IPS-18c (cell line): ENCODE measurements around the gene ADAMTS2.

Source experiments
- H3K4me3 ChIP-seq: 2 replicates; pipeline ENCODE4 v1.7.0; 2013; ENCODE audit warnings: low read depth, mild to moderate bottlenecking, low read length, moderate library complexity; ENCODE audit not compliant: insufficient read depth
- H3K9me3 ChIP-seq: one replicate; pipeline ENCODE4 v1.6.1; 2013; ENCODE audit warnings: mild to moderate bottlenecking, low read length, moderate library complexity; ENCODE audit not compliant: control insufficient read depth, insufficient read depth

ADAMTS2 gene

GRCh38 chr5:179269781-179270543 lies 75.3 kb downstream of the ADAMTS2 start:
- Histone ChIP-seq H3K4me3 (no peak overlapping the region), H3K9me3 (no peaks in the 10 kb centered on the region)

DNA sequence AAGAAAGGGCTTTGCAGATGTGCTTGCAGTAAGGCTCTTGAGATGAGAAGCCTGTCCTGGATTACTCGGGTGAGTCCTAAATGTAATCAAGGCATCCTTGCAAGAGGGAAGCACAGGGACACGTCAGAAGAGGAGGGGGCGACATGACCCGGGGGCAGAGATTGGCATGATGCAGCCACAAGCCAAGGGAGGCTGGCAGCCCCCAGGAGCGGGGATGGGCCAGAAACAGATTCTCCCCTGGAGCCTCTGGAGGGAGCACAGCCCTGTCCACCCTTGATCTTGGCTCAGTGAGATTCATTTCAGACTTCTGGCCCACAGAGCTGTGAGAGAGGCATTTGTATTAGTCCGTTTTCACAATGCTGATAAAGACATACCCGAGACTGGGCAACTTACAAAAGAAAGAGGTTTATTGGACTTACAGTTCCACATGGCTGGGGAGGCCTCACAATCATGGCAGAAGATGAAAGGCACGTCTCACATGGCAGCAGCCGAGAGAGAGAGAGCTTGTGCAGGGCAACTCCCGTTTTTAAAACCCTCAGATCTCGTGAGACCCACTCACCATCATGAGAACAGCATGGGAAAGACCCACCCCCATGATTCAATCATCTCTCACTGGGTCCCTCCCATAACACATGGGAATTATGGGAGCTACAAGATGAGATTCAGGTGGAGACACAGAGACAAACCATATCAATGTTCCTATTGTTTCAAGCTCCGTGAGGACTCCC lies 76.1 kb downstream of the ADAMTS2 start:
- no peaks in the 10 kb centered on the region for H3K9me3 ChIP-seq
- H3K4me3 ChIP-seq, result no peak overlapping the region

- H3K4me3 ChIP-seq, result no peak overlapping the region
- H3K9me3 ChIP-seq, result no peaks in the 10 kb centered on the region
Observed at GRCh38 chr5:179268399-179268952, 76.8 kb downstream of the ADAMTS2 start.

GRCh38 chr5:179267671-179268083 lies 77.6 kb downstream of the ADAMTS2 start:
- no peaks in the 10 kb centered on the region for H3K9me3 ChIP-seq

GRCh38 chr5:179267071-179267670 lies 78.1 kb downstream of the ADAMTS2 start:
- no peak overlapping the region for H3K4me3 ChIP-seq
- H3K9me3 ChIP-seq, result no peaks in the 10 kb centered on the region

More at GRCh38 chr5:179267671-179268083, 77.6 kb downstream of the ADAMTS2 start:
- H3K4me3 ChIP-seq, result no peak overlapping the region

GRCh38 chr5:179266291-179267070 lies 78.8 kb downstream of the ADAMTS2 start:
- Histone ChIP-seq H3K4me3 (no peak overlapping the region), H3K9me3 (no peaks in the 10 kb centered on the region)

GRCh38 chr5:179265514-179266290 lies 79.6 kb downstream of the ADAMTS2 start:
- Histone ChIP-seq H3K9me3 (no peaks in the 10 kb centered on the region), H3K4me3 (no peak overlapping the region)

GRCh38 chr5:179264783-179265513 lies 80.3 kb downstream of the ADAMTS2 start:
- no peak overlapping the region for H3K4me3 ChIP-seq
- no peaks in the 10 kb centered on the region for H3K9me3 ChIP-seq

- H3K9me3 ChIP-seq, result no peaks in the 10 kb centered on the region
- H3K4me3 ChIP-seq, result no peak overlapping the region
Observed at GRCh38 chr5:179264053-179264782, 81.0 kb downstream of the ADAMTS2 start.

DNA sequence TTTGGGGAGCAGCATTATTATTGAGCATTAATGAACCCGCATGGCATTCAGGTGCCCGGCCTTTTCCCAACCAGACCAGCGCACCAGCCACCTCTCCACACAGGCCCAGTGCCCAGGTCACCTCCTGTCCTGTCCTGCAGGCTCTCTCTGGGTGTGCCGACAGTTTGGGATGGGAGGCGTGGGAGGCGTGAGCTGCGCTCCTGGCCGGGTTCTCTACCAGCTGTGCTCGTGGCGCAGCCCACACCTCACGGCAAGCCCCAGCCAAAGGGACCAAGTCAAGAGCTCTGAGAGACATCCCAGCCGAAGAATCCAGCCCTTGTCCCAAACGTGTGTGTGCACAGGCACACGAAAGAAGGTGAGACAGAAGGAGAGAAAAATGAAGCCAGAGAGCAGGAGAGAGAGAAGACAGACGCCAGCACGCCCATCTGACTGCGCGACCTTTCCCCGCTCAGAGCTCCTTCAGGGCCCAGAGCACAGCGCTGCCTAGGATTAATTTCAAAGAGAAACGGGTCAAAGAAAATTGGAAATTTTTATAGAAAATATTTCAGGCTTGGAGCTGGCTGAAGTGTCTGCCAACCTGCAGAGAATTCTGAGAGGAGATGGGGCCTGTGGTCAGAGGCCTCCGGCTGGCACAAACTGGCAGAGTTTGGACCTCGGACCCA lies 81.7 kb downstream of the ADAMTS2 start:
- no peak overlapping the region for H3K4me3 ChIP-seq
- no peaks in the 10 kb centered on the region for H3K9me3 ChIP-seq

GRCh38 chr5:179262126-179262920 lies 82.9 kb downstream of the ADAMTS2 start:
- H3K9me3 ChIP-seq, result no peaks in the 10 kb centered on the region
- no peak overlapping the region for H3K4me3 ChIP-seq

DNA sequence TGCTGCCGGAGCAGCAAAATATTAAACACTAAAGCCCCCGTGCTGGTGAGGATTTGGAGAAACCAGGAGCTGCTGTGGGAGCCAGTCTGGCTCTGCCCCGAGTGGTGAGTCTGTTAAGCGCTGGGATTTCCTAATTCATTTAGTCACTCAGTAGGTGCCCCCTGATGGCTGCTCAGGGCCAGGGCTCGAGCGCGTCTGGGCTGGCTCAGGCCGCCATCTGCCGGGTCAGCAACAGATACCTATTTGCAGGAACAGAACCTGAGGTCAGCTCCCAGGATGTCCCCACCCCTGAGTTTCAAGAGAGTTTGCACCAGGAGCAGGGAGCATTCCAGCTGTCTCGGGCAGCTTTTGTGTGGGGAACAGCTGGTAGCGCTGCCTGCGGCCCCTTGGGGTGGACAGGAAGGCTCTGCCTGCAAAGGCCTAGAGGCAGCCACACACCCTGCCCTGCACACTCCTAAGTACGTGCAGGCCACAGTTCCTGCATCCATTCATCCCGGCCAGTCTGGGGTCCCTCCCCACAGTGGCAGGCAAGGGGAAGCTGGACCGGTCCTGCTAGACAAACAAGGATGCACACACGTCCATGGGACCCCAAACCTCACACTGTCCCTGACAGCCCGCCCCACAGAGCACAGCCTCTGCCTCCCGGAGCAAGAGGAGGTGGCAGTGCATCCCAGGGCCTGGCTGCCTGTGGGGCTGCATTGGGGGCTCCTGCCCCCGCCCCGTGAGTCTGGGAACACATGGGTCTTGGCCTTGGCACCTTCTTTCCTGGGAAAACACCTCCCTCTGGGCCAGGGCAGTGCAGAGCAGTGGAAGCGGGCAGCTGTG lies 83.7 kb downstream of the ADAMTS2 start:
- Histone ChIP-seq H3K9me3 (no peaks in the 10 kb centered on the region), H3K4me3 (no peak overlapping the region)

DNA sequence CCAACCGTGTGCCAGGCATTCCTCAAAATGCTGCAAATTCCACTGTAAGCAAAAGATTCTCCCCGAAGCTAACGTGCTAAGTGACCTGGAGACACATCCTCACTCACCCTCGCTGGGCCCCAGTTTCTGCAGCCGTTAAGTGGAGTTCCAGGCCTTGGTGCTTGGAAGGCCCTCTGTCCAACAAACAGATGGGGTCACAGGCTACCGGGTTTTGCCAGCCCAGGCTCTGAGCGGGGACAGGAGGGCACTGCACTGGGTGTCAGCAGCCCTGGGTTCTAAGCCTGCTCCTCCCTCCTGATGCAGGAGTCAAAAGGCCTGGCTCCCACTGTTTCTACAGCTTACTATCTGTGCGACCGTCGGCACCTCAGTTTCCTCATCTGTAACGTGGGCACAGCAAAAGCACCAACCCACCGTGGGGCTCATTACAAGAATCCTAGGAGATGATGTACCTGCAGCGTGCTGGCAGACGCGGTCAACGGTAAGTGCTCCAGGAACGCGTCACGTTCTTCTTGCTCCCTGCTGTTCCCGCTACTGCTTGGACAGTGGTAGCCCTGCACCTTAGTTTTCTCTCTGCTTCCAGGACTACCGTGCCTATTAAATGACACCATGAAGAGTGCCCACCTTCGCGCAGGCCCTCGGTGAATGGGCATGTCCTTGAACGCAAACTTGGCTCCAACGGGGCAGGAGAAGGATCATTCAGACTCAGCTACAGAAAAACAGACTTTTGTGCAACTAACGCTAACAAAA lies 84.8 kb downstream of the ADAMTS2 start:
- Histone ChIP-seq H3K9me3 (no peaks in the 10 kb centered on the region), H3K4me3 (no peak overlapping the region)
